DMS153 treated with DMSO at 0.1 percent for 48 hours (cell line): ENCODE measurements around the gene TENT4A.

ENCODE experiments used
- DNase-seq: peaks from one replicate; lab custom pipeline; 2025; ENCODE audit not compliant: unreplicated experiment; lab: John Stamatoyannopoulos, UW

The TENT4A gene

GRCh38 chr5:6731465-6732237, 18.4 kb downstream of the TENT4A start:
- no peak for DNase-seq

GRCh38 chr5:6732634-6733410, 19.6 kb downstream of the TENT4A start:
- no peak for DNase-seq

- DNase-seq, result no peak
Observed at GRCh38 chr5:6733411-6734242, 20.4 kb downstream of the TENT4A start.

- DNase-seq, result no peak
Observed at GRCh38 chr5:6734243-6734700, 21.0 kb downstream of the TENT4A start.

GRCh38 chr5:6734781-6735180, 21.5 kb downstream of the TENT4A start:
- no peak for DNase-seq

GRCh38 chr5:6736106-6736505, 22.9 kb downstream of the TENT4A start:
- DNase-seq, result no peak

- DNase-seq, result no peak
Observed at GRCh38 chr5:6736524-6737042, 23.4 kb downstream of the TENT4A start.

GRCh38 chr5:6737043-6737941, 24.1 kb downstream of the TENT4A start:
- DNase-seq, result no peak

GRCh38 chr5:6739603-6740002, 26.4 kb downstream of the TENT4A start:
- DNase-seq, result no peak

- no peak for DNase-seq
Observed at GRCh38 chr5:6740586-6741150, 27.4 kb downstream of the TENT4A start.

- no peak for DNase-seq
Observed at GRCh38 chr5:6742081-6742758, 29.0 kb downstream of the TENT4A start.

- DNase-seq, result no peak
Observed at GRCh38 chr5:6743161-6743560, 29.9 kb downstream of the TENT4A start.

- no peak for DNase-seq
Observed at GRCh38 chr5:6744841-6745705, 31.8 kb downstream of the TENT4A start.

GRCh38 chr5:6745706-6746222, 32.5 kb downstream of the TENT4A start:
- DNase-seq, result peak; percentile 90

GRCh38 chr5:6746244-6746643, 33.0 kb downstream of the TENT4A start:
- no peak for DNase-seq

GRCh38 chr5:6747103-6747502, 33.9 kb downstream of the TENT4A start:
- DNase-seq, result no peak

GRCh38 chr5:6748142-6748541, 34.9 kb downstream of the TENT4A start:
- no peak for DNase-seq
